DMS79 treated with DMSO at 0.1 percent for 48 hours (cell line): ENCODE results near the gene CFP.
"Not testable (repeated sequence)": the region's sequence is repeated elsewhere in the genome, so short reads cannot be mapped to it uniquely, and the experiment has no call there.

Experiments
- DNase-seq: peaks from one replicate; lab custom pipeline; 2025; lab: John Stamatoyannopoulos, UW

Gene CFP

DNA sequence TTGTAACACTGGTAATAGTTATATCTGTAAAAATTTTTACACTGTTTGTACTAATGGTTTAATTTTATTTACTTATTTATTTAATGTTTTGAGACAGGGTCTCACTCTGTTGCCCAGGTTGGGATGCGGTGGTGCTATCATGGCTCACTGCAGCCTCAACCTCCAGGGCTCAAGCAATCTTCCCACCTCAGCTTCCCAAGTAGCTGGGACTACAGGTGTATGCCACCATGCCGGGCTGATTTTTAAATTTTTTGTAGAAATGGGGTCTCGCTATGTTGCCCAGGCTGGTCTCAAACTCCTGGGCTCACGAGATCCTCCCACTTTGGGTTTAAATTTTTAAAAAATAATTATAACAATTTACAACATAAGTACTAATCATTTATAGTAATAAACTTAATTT, 26.6 kb downstream of the CFP start:
- DNase-seq, result not testable (repeated sequence)

DNA sequence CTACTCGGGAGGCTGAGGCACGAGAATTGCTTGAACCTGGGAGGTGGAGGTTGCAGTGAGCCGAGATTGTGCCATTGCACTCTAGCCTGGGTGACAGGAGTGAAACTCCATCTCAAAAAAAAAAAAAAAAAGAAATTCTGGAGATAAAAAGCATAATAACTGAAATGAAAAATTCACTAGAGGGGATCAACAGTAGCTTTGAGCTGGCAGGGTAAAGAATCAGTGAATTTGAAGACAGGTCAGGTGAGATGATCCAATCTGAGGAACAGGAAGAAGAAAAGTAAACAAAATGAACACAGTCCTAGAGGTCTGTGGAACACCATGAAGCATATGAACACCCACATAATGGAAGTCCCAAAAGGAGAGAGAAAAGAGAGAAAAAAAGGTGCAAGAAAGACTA, 32.5 kb downstream of the CFP start:
- DNase-seq, result no peak

- no peak for DNase-seq
Observed at GRCh38 chrX:47596256-47596655, 33.5 kb downstream of the CFP start.

GRCh38 chrX:47595716-47596251, 33.9 kb downstream of the CFP start:
- no peak for DNase-seq

GRCh38 chrX:47593522-47593921, 36.2 kb downstream of the CFP start:
- DNase-seq, result no peak

GRCh38 chrX:47590984-47591383, 38.7 kb downstream of the CFP start:
- no peak for DNase-seq

DNA sequence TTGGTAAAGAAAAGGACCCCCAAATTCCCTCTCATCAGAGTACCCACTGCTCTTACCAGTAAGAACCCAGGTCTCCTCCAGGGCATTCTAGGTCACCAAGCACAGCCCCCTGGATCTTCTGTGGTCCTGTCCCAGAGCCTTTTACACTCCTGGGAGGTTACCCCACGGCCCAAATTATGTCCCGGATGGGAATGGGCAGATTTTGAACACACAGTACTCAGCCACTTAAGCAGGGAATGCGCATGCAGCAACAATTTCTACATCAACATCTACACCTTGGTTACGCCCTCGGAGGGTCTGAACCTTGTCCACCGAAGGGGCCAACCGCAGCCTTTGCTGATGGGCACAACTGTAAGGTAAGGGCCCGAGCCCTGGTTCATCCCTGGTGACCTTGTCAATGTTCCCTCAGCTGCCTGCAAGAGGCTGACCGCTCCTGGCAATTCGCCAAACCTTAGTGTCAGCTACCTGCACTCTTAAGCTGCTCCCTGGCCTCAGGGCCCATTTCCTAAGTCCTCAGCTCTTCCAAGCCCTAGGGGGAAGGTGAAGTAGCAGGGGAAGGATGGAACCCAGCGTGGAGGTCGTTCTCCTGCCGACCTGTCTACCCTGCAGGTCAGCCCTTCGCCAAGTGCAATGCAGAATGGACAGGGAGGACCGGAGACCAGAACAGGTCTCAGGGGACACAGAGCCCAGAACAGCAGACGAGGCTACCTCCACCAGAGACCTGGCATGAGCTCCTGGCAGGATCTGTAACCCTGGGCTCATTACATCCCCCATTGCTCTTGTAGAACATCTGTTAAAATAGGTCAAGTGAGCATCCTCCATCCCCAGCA, 41.6 kb downstream of the CFP start:
- DNase-seq, result no peak

DNA sequence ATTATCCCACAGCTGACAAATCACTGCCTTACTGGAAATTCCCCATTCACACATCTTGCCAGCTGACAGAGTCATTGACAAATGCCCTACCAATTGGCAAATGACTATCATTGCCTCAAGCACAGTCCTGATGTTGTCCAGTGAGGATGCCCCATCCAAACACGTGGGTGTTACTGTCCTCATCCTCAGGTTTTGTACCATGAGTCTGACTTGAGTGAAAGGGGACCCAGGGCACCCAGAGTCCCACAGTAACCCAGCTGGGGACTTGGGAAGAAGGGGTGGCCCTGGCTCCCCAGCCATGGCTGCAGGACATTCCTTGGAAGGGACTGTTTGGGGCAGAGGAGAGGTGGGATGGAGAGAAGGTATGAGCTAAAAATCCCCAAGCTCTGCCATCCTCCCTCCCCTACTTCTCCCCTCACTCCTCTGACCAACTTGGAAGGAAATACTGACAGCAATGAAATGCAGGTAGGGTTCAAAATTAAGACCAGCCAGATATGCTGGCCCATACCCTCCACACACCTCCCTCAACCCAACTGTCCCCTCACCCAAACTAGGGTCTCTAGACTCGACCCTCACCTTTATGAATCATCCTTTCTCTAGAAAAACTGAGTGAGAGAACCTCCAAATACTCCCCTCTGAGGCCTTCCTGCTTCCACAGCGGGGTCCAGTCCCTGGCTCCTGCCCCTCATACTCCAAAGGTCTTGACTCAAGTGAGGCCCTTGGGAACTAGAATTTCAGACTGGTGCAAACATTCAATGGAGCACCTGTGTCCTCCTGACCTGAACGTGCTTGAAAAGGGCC, 42.4 kb downstream of the CFP start:
- DNase-seq, result no peak

DNA sequence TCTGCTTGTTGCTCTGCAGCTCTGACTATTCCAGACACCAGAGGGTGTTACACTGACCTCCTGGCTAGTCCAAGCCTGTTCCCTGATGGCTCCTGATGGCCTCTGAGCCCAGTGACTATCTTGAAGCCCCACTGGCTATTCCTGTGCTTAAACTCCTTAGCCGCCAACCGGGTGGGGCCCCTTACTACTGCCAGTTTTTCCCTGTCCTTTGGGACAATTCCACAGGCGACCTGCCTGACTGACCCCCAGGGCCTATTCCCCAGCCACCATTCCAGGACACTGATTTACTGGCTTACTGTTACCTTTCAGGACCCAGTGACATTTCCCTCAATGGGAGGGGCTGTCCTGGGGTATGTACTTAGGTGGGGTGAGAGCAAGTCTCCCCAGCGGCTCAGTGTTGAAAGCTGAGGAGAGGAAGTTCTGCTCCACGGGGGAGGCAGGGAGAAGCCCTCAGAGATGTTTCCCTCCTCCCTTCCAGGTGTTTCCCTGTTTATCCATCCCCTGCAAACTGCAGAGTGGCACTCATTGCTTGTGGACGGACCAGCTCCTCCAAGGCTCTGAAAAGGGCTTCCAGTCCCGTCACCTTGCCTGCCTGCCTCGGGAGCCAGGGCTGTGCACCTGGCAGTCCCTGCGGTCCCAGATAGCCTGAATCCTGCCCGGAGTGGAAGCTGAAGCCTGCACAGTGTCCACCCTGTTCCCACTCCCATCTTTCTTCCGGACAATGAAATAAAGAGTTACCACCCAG, 43.5 kb downstream of the CFP start:
- no peak for DNase-seq

DNA sequence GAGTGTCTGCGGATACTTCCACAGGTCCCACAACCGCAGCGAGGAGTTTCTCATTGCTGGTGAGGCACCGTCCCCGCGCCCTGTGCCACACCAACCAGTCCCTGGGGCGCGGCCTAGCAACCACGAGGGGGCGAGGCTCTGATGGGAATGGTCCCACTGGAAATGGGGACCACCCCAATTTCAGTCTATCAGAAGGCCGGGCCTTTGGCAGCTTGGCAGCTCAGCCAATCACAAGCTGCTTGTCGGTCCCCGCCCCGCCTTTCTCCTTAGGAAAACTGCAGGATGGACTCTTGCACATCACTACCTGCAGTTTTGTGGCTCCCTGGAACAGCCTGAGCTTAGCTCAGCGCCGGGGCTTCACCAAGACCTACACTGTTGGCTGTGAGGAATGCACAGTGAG, 44.5 kb downstream of the CFP start:
- no peak for DNase-seq

GRCh38 chrX:47584714-47585113, 45.0 kb downstream of the CFP start:
- DNase-seq, result no peak

GRCh38 chrX:47583240-47583861, 46.4 kb downstream of the CFP start:
- DNase-seq, result no peak

DNA sequence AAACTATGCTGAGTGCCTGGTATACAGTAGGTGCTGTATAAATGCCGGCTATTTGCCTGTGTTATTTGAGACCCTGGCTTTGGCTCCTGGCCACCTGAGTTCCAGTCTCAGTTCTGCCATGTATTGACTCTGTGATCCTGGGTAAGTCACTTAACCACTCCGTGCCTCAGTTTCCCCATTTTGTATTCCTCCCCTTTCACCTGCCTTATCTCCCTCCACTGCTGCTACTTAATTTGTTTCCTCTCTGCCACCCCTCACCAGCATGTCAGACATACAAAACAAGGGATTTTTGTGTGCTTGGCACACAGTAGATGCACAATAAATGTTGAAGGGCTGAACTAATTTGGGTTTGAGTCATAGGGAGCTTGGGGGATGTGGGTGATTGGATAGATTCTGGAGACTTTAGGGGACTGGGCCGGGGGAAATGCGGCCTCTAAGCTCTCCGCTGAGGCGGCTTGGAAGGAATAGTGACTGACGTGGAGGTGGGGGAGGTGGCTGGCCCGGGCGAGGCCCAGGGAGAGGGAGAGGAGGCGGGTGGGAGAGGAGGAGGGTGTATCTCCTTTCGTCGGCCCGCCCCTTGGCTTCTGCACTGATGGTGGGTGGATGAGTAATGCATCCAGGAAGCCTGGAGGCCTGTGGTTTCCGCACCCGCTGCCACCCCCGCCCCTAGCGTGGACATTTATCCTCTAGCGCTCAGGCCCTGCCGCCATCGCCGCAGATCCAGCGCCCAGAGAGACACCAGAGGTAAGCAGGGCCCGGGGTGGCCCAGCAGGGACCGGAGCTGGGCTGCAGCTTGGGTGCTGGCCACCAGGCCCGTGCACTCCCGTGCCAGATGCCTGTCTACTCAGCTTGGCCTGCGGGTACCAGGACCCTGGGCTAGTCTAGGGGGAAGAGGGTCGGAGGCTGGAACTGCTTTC, 47.7 kb downstream of the CFP start, which contains the start of gene TIMP1:
TSS of gene TIMP1 (plus strand) at position 706 of the 917 bp plus-strand sequence. CDS start 980 bp downstream, outside the sequence.
- no peak for DNase-seq

- no peak for DNase-seq
Observed at GRCh38 chrX:47579537-47579936, 50.2 kb downstream of the CFP start.

- DNase-seq, result no peak
Observed at GRCh38 chrX:47578692-47579091, 51.0 kb downstream of the CFP start.

GRCh38 chrX:47577901-47578300, 51.8 kb downstream of the CFP start:
- no peak for DNase-seq

GRCh38 chrX:47577424-47577823, 52.3 kb downstream of the CFP start:
- no peak for DNase-seq

DNA sequence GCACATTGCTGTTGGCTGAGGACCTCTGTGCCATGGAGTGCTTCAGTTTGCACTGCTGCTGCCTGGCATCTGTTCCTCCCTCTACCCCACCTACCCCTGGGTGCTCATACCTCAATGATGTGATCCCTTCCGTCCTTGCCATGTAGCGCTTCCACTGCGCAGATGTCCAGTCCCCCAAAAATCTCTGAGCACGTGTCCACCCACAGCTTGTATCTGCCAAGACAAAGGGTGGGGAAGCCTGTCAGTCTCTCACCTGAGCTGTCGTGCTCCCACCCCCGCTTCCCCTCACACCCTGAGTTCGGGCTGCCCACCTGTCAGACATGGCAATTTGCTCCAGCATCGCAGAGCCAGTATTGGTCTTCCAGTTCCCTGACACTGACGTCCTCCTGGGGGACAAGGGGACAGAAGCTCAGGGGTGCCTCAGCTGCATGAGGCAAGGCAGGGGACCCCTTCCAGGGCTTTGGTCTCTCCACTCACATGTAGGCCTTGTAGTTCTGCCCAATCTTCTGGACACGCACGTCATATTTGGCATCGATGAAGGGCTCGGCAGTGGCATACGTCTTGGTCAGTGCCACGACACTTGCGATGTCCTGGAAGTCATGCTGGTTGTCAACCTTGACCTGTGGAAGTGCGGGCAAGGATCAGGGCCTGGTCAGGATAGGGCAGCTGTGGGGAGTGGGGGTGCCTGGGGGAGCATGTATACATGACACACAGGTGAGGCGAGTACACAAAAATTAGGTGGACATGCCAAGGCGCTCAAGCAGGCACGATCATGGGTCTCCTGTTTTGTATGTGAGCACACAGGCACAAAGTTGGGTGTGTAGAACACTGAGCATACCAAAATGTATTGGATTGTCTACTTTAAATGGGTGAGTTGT, 53.5 kb downstream of the CFP start:
- DNase-seq, result no peak

DNA sequence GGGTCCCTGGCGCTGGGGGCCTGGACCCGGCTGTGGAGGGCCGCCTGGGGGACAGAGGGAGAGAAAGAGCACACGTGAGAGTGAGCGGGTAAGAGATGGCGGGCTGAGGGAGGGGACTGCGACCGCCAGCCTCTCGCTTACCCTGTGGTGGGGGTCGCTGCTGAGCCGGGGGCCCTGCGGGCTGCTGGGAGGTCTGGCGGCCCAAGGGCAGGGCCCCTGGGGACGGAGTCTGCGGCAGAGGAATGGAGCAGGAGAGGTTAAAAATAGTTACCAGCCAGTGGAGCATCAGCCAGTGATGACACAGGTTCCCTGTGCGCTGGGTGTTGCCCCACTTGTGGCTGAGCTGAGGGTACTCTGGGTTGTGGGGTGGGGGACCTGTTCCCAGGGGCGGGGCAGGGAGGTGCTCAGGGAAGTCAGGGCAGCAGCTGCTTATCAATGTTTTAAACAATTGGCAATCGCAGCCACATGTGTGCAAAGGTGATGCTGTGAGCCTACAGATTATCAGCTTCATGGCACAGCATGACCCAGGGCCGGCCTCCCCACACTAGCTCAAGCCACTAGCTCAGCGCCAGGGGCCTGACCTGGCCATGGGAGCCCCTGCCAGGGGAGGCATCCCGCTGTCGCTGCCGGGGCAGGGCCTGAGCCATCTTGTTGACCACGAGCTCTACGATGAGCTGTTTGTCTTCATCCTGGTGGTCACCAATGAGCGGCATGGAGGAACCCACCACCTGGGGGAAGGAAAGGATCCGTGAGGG, 55.0 kb downstream of the CFP start:
- DNase-seq, result no peak
